AG10803 (cell line): Measurements from ENCODE around the gene TCTA.
"Not testable (repeated sequence)": the region's sequence is repeated elsewhere in the genome, so short reads cannot be mapped to it uniquely, and the experiment has no call there.

Experiments
- DNase-seq: peaks from one replicate; pipeline ENCODE4 v3.0.0; 2010; ENCODE audit warnings: low read depth
- H3K4me3 ChIP-seq: 2 replicates; pipeline ENCODE4 v1.5.1; 2011; ENCODE audit warnings: mild to moderate bottlenecking, low read length, control low read depth
- CTCF ChIP-seq: conservative IDR thresholded peaks from 2 replicates; pipeline ENCODE4 v1.5.1; 2011; ENCODE audit warnings: mild to moderate bottlenecking, low read length, control low read depth, inconsistent platforms

The TCTA gene

DNA sequence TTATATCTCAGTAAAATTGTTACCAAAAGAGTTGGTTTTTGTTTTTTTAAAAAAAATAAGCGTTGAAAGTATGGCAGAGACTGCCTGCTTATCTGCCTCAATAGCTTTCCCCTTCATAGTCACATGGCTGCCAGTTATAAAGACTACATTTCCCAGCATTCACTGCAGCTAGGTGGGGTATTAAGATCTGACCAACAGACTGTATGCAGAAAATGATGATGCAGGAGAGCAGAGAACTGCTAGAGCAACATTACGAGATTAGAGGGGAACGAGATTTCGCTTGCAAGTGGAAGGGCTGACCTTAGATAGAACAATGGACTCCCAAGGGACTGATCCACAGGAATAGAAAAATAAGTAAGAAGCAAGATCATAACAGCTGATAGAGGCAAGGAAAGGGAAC is 14.8 kb upstream of the TCTA start:
- H3K4me3 ChIP-seq: no peak overlapping the region
- DNase-seq: no peak
- no peak for TF ChIP-seq CTCF

DNA sequence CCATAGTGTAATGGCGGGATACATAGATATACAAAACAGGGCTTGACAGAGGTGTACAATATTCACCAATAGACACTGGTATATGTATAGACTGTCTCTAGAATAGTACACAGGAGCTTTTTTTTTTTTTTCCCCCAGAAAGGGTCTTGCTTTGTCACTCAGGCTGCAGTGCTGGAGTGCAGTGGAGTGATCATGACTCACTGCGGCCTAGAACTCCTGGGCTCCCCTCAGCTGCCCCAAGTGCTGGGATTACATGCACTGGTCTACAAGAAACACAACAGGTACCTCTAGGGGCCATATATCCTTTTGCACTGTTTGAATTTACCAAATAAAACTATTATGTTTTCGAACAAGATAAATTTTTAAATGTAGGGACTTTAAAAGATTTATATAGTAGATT is 12.8 kb upstream of the TCTA start:
- no peak overlapping the region for H3K4me3 ChIP-seq
- no peak for TF ChIP-seq CTCF
- no peak for DNase-seq

DNA sequence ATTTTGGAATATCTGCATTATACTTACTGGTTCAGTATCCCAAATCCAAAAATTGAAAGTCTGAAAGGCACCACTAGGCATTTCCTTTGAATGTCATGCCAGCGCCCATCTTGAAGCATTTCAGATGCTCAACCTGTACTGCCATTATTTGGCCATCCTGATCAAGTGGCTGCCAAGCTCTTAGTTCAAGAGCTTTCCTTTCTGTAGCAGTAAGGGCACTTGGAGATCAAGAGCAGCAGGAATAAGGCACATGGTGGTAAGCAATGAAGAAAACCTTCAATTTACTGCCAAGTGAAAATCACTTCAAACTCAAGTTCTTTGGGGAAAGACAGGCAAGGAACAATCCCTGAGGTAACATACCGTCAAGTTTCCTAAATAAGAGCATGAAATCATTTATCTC is 10.5 kb upstream of the TCTA start:
- no peak for DNase-seq
- TF ChIP-seq CTCF: no peak

DNA sequence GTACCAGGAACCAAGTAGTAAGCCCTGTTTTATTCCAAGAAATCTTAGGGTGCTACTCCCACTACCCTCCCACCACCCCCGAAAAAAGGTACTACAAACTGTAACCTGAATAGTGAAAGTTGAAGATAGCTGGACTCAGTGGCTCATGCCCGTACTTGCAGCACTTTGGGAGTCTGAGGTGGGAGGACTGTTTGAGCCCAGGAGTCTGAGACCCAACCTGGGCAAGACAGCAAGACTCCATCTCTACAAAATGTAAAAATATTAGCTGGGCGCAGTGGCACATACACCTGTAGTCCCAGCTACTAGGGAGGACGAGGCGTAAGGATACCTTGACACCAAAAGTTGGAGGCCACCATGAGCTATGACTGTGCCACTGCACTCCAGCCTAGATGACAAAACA is 8.3 kb upstream of the TCTA start:
- no peak overlapping the region for H3K4me3 ChIP-seq
- no peak for DNase-seq
- TF ChIP-seq CTCF: no peak

More for the DNA sequence above, 10.5 kb upstream of the TCTA start:
- H3K4me3 ChIP-seq: no peak overlapping the region

- not testable (repeated sequence) for H3K4me3 ChIP-seq, DNase-seq
These were observed 6.7 kb upstream of the TCTA start for GRCh38 chr3:49405570-49405969.

- DNase-seq: no peak
- TF ChIP-seq CTCF: no peak
- H3K4me3 ChIP-seq: no peak overlapping the region
These were observed 5.4 kb upstream of the TCTA start for GRCh38 chr3:49406571-49407565.

DNA sequence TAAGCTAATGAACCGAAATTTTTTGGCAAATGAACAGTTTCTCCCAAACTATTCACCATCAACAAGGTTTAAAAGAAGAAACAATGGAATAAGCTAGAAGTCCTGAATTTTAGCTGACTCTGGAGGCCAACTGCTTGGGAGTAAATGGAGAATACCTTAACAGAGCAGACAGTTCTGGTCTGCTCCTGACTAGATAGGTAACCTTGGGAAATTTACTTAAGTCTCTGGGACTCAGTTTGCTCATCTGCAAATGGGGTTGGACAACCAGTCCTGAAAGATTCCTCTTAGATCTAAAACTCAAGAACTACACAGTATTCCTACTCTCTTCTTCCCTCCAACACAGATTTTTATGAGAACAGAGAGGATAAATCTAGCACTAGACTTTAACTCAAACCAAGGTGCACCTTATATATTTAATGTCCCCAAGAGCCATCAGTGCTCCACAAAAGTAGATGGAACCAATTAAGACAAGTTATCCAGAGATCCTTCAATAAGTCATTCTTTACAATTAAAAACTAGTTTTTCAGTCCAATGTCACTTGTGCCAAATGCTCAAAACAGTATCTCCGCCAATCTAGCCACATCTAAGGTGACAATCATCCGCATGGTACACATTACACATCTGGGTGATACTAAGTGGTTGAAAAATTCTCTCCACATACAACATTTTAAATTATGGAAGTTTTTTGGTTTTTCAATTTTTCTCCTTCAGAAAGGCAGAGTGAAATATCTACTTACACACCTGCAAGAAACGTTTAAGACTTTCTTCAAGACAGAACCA is 2.0 kb upstream of the TCTA start:
- H3K4me3 ChIP-seq: peak overlapping the region; percentile 85
- no peak for TF ChIP-seq CTCF
- no peak for DNase-seq
